Lung microvascular endothelial cell (primary cell): ENCODE measurements around the gene CFDP1. TPM values are rescaled to one million over a fixed set of nuclear protein-coding genes. Genes with fewer than 3 reads are reported as not detected.

Experiments
- DNase-seq, 2 donors: peaks; one replicate each; pipeline versions ENCODE4 v3.0.0 to v3.0.0-alpha.2; 2010; ENCODE audit warnings: low read depth in 2 of 2
- total RNA-seq: library from RNA; depleted of rRNA; stranded (reverse); fragments of >200 nt; gene quantifications from 2 replicates; pipeline ENCODE4 v1.2.1, GENCODE V29; 2014

Gene CFDP1
- total RNA-seq, 1 donor from 2014 or later = 40.9 TPM

DNA sequence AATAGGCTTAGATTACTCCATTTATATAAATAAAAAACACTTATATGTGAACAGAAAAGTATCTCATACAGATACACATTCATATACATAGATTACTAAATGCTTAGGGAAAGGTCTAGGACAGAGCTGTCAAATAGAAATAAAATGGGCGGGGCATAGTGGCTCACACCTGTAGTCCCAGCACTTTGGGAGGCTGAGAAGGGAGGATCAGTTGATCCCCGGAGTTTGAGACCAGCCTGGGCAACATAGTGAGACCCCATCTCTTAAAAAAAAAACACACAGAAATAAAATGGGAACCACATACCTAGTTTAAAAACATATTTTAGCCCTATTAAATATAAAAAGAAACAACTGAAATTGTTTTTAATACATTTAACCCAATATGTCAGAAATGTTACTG is 58.9 kb downstream of the CFDP1 start:
- DNase-seq = no peak

DNA sequence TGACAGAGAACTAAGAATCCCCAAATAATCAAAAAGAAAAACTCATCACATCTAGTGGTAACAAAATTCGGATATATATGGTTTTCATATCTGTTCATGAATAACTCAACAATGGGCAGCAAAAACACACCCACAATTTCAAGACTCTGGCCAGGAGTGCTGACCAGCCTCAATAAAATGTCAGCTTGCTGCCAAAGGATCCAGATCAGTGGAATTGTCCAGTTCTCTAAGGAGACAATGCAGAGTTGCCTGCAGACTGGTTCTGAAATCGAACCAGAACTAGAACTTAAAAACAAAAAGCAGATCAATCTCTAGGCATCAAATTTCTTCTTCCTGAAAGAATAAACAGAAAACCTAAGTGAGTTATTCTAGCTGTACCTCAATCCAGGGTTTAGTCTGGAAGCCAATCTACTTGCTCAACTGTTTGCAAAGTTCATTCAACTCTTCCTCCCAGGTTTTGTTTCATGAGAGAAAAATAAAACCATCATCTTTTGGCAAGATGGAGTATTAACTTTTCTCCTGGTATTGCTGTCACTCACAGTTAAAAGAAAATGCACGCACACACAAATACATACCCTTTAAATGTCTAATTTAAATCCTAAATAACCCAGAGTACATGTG is 61.0 kb downstream of the CFDP1 start:
- DNase-seq = peak in 1 of 2 donors; percentile 33

DNA sequence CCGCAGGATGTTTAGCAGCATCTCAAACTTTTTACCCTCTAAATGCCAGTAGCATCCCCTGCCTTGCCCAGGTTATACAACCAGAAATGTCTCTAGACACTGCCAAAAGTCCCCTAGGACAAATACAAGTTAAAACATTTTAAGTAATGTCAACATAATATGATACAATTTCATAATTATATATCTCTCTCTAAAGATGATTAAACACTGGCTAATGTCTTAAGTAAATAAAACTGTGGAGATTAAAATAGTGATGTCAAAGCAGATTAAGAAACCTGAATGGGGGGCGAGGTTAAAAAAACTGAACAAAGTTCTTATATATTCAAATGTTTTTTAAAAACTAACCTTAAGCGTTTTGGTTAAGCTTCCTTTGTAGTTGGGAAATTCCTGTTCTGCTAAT is 62.1 kb downstream of the CFDP1 start:
- DNase-seq = no peak

DNA sequence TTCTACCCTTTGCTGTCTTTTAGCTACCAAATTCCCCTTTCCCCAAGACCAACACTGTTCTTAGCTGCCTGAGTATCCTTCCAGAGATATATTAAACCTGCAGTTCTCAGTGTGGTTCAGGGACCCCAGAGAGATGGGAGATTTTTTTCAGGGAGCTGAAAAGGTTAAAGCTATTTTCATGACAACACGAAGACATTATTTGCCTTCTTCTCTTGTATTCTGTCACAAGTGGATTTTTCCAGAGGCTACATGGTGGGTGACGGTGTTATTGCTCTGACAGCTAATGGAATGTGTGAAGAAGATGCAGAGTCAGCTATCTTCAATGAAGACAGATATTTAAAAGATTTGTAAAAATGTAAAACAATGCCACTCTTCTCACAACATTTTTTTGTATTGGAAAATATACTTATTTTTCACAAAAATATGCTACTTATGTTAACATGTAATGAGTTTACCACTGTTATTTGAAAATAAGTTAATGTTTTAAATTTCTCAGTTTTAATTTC is 69.0 kb downstream of the CFDP1 start:
- no peak for DNase-seq

DNA sequence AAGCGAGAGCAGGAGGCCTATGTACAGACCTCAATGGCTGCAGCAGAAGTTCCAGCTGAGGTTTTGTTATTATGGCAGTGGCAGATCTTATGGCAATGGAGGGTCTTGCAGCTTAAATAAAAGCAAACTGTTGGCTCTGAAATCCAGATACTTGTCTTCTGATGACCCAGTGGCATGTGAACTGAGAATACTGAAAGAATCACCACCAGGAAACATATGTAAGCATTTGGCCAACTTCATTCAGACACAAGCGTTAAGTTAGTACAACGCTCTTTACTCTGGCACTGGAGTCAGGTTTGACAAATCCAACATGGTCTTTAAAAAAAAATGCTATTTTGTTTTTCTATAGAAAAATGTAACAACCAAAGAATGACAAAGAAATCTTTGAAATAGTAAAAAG is 70.5 kb downstream of the CFDP1 start:
- DNase-seq = no peak

DNA sequence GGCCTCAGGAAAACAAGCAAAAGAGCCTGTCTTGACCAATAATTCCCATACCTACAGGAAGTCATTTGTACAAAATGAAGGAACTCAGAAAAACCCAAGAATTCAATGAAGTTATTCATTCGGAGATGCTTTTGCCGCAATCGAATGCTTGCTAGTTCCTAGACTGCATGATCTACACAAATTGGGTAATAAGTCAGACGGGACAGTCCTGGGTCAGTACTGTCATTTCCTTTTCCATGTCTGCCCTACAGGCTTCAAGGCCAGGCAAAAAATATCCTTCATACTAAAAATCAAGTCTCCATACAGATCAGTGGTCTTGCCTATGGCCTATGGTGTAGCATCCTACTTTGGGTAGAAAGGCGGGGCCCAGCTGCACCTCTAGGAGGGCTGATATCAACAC is 71.4 kb downstream of the CFDP1 start:
- DNase-seq = no peak

DNA sequence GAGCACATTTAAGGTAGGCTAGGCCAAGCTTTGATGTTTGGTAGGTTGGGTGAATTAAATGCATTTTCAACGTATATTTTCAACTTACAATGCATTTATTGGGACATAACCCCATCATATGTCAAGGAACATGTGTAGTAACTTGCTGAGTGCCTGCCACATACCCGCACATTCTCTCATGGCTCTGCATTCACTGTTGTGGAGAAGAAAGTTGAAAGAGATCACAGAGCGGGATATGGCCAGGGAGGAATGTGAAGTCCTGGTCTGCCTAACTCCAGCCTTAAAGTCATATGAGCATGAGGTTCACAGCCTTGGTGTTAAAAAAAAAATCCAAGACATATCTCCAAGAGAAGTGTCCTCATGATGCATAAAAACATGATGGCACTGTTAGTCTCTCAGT is 79.1 kb downstream of the CFDP1 start:
- DNase-seq = no peak

DNA sequence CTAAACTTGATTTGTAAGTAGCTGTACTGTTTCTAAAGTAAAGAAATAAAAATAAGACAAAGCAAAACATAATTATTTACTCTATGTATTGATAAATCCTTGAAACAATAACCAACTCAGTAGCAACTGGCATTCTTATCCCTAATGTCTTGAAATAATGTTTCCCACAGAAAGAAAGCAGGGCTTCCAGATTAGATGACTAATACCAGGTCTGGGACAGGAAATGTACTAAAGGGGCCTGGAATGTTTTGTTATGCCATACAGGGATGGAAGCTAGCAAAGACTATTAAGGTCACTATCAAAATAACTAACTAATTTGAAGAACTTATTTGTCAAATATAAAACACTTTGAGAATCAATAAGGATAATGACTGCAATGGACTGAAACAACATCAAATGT is 82.1 kb downstream of the CFDP1 start:
- DNase-seq = peak; percentile 78 to 89

DNA sequence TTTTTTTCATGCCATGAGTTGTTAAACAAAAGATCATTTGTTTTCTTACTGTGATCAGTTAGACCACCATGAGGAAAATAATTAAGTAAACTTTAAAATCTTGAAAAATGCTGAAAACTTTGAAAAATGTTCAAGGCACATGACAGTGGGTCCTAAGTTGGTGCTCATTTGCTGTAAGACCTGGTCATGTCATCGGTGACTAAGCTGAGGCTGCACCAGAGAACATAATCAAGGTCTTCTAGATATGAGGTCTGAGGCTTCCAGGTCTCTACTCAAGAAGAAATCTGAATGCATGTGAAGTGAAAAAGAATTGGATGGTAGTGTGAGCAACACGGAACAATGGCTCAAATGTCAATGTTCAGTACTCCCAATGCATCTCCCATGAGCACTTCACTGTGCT is 87.6 kb downstream of the CFDP1 start:
- DNase-seq = no peak

DNA sequence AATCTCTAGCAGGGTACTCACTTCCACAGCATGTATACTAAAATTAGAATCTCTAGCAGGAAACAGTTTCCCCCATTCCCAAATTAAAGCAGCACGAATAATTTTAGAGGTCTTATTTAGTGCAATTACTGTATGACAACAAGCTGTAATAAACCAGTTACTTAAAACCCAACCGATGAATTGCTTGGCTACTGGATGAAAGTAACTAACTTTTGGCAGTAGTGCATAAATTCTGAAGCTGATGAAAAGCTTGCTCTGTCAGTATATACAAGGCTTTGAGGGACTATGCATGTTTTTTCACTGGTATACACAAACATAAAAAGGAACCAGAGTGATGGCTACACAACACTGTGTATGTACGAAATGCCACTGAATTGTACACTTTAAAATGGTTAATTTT is 89.4 kb downstream of the CFDP1 start:
- DNase-seq = no peak

DNA sequence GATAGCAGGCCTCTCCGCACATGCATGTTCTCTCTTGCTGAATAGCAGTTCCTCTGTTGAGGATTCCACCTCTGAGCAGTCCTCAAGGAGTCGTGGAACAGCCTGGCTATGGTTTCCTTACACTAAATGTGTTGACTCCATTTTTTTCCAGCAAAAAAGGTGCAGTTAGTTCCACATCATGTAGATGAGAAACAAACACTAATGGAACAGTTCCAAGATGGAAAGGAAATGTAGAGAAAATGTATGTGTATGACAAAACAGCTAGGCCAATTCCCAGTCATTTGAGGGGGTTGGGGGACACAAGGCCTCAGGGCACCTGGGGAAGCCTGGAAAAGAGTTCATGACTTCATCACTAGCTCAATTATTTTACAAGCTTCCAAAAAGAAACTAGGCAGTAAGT is 90.0 kb downstream of the CFDP1 start:
- peak; percentile 31 to 53 for DNase-seq

DNA sequence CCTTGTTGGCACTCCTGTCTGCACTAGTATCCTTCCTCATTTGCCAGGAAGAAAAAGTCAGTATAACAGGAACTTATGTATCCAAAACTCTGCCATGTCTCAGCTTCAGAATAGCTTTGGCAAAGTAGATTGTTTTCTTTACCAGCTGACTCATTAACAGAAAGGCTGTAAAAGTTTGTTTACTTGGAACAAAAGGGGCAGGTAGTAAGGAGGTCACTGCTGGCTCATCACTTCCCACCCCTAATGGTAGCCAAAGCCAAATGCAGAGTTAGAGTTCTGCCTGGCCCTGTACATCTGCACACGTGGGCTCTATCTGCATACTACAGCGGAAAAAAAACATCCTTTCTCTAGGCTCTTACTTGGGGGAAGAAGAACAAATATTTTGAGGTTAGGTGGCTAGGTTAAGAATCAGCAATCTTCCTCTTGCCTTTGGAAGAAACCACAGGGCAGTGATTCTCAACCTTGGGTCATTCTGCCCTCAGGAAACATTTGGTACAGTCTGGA is 90.9 kb downstream of the CFDP1 start:
- peak; percentile 93 to 94 for DNase-seq

DNA sequence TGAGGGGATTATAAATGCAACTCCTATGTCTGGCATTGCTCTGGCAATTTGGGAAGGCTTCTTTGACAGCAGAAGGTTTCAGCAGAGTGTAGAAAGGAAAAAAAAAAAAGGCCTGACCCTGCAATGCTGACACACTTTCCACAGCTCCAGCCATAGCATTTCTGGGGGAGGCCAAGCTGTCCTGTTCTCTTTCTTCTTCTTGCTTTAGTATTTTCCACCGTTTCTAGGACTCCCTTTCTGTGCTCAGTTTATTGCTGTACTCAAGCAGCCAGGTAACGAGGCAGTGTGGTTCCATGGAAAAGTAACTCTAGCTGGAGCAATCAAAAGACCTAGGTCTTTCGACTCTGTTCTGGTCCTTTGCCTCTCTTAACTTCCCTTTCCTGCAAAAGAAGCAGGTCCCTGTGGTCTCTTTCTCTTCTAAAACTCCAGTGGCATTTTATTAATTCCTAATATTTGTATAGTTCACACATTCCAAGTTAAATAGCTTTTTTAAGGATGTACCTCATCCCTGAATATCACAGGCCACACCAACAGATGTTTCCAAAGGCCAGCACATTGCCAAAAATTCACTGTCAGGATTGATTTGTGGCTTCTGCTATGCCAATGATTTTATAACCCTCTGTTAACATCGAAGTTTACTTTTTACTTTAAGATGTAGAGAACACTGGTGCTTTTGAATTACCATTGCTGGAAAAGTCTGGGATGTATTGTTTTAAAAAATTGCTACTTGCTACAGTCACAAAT is 91.6 kb downstream of the CFDP1 start:
- DNase-seq = peak in 1 of 2 donors; percentile 85

DNA sequence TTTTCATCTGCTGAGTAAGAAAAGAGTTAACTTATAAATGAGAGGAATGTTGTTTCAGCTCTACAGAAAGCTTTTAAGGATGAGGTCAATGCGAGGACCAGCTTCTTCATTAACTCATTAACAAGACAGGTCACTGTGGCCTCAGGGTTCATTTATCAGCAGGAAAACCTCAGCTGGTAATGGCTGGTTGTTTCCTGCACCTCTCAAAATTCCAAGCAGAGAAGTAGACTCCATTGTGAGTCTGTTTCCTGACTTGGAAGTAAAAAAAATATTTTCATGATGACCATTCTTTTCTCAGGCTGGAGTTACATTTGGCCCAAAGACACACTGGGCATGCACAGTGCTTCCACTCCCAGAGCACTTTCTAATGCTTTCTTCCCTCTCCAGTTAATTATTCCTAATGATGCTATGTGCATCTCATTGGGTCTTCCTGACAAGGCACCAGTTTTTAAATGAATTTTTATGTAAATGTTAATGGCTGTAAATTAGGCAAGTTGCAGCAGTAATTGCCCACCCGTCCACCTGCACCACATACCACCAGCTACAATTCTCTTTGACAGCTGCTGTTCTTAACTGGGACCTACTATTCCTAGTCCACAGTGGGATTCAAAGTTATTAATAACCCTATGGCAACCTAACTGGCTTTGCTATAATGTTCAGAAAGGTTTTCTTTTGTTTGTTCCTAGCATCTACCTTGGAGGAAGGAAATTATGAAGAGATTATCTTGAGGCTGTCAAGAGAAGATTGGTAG is 92.4 kb downstream of the CFDP1 start:
- peak; percentile 71 to 98 for DNase-seq

DNA sequence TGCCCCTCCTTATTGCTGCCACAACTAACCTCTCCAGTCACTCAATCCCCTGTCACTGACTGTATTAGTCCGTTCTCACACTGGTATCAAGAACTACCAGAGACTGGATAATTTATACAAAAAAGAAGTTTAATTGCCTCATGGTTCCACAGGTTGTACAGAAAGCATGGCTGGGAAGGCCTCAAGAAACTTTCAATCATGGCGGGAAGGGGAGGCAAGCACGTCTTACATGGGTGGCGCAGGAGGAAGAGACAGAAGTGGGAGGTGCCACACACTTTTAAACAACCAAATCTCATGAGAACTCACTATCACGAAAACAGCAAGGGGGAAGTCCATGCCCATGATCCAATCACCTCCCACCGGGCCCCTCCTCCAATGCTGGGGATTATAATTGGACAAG is 95.9 kb downstream of the CFDP1 start:
- no peak for DNase-seq

DNA sequence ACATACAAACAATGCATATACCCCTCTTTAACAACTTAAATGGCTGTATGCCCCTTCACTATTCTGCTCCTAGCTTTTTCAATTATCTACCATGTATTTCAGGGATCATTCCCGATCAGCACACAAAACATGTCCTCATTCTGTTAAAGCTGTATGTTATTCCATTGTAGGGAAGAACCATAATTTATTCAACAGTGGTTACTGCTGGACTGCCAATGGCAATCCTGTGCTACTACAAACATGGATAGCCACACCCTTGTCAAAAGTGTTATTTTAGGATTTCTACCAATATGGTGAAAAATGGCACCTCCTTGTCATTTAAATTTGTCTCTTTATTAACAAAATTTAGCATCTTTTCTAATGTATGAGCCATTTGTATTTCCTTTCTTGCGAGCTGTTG is 96.8 kb downstream of the CFDP1 start:
- DNase-seq = no peak

DNA sequence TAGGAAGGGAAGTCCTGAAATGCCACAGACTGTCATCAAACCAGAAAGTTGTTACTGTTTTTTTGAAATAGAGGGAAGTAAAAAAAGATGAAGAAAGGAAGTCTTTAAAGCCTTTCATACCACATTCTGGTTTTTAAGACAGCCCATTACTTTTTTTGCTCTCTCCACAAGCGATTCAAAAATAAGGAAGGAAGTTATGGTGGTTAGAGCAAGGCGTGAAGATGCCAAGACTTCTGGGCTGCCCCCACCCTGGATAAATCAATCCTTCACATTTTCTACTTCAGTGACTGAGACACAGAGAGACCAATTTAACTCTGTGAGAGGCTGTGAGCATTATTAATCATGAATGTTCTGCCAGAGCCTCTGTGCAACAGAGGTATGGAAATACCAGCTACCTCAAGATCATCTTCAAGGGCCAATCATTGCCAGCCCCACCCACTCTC is 99.6 kb downstream of the CFDP1 start:
- no peak for DNase-seq

DNA sequence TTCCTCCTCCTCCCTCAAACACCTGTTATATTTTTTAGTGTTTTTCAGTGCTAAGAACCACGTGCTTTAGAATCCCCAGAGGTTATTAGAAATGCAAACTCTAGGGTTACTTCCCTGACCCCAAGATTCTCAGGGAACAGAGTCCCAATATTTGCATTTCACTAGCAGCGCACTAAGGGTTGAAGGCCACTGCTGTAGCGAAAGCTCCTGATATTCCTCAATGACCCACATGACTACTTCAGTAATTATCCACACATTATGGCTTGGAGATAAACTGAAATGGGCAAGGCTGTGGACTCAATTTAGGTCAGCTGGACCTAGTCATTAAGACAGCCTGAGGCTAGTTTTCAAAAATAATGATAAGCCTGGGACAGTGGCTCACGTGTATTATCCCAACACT is 103.4 kb downstream of the CFDP1 start:
- no peak for DNase-seq

DNA sequence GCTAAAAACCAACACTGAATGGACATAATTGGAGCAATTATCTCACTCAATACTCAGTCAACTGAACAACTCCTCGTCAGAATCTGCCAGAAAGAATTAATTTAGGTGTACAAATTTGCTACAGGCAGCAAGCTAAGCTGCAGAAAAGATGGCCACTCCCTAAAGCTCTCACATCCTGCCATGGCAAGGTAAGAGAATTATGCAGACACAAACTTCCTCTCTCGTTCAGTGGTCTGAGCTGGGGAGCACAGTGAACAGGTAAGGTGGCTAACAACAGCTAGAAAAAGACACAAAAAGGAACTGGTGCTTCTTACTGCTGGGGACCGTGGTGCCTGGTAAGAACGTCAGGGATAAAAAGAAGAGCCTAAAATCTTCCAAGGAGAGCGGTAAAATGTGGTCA is 107.0 kb downstream of the CFDP1 start:
- DNase-seq = no peak

DNA sequence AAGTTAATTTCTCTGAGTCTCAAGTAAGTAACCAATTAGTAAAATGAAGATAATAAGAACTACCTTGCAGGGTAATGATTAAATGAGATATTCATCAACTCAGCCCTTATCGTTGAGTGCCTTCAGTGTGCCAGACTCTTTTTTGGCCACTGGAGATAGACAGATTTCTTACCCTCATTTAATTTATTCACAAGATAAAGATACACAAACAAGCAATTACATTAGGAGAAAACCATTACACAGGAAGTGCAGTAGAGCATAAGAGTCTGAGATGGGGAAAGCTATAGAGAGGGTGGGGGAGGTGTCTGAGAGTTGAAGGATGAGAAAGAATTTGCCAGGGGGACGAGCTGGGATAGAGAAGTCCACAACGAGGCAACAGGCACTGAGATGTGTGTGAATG is 109.4 kb downstream of the CFDP1 start:
- no peak for DNase-seq

DNA sequence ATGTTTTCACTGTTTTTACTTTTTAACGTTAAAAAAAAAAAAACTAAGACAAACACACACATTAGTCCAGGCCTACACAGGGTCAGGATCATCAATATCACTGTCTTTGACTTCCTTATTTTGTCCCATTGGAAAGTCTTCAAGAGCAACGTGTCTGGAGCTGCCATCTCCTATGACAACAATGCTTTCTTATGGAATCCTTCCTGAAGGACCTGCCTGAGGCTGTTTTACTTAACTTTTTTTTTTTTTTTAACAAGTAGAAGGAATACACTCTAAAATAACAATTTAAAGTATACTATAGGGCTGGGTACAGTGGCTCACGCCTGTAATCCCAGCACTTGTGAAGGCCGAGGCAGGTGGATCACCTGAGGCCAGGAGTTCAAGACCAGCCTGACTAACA is 110.1 kb downstream of the CFDP1 start:
- peak in 1 of 2 donors; percentile 15 for DNase-seq

DNA sequence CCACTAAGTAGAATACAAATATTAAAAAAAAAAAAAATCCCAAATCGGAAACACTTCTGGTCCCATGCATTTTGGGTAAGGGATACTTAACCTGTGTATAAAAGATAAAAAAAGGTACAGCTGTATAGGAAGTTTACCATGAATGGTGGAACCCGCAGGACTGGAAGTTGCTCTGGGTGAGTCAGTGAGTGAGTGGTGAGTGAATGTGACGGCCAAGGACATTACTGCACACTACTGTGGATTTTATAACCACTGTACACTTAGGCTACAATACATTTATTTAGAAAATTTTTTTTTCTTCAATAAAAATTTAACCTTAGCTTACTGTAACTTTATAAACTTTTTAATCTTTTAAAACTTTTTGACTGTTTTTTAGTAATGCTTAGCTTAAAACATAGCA is 110.6 kb downstream of the CFDP1 start:
- peak in 1 of 2 donors; percentile 52 for DNase-seq
